ENCODE results near the gene COLEC11.

COLEC11 gene

DNA sequence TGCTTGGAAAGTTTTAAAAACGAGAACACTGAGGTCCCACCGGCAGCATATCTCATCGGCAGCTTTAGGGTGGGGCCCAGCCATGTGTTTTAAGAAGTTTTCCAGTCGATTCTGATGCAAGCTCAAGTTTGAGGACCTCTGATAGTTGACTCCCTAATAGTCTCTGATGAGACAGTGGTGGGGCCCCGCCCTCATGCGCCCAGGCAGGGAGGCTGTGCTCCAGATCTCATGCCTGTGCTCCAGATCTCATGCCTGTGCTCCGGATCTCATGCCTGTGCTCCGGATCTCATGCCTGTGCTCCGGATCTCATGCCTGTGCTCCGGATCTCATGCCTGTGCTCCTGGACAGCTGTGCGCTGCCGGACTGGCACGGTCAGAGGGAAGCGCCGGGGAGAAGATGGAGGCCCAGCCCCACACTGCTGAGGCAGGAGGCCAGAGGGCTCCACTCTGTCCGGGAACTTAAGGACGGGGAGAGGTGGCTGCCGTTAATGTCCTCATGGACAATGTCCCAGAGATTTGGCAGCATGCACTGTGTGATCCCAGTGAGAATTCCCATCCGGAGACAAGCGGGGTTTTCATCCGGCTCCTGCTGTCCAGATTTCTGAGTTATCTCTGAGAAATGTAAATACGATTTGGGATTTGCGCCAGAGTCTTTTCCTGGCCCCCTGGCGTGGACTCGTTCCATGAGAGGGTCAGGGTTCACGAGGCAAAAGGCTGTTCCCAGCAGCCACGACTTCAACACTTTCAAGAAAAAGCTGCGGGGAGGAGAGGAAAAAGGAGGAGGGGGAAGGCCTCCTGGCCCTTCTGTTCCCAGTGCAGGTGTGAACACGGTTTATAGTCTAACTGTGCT, 9.4 kb upstream of the COLEC11 start:
- DNase-seq (ENCODE audit: low read depth), result no peak

DNA sequence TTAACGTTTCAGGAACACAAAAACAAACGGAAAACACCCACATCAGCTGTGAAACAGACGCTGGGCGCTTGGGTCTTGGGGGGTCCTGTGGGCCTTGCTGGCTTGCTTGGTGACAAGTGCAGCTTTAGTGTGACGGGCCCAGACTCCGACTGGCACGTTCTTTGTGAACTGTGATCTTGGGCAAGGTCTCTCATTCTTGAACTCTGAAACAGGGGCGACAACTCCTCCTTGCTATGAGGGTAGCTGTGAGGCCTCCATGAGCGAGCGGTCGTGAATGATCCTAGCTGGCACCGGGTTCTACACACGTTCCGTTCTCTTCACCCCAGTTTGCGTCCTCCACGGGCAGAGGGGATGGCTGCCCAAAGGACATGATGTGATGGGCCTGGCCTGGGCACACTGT, 8.7 kb upstream of the COLEC11 start:
- DNase-seq (ENCODE audit: low read depth), result no peak

GRCh38 chr2:3587021-3587420, 7.9 kb upstream of the COLEC11 start:
- no peak for DNase-seq (ENCODE audit: low read depth)

DNA sequence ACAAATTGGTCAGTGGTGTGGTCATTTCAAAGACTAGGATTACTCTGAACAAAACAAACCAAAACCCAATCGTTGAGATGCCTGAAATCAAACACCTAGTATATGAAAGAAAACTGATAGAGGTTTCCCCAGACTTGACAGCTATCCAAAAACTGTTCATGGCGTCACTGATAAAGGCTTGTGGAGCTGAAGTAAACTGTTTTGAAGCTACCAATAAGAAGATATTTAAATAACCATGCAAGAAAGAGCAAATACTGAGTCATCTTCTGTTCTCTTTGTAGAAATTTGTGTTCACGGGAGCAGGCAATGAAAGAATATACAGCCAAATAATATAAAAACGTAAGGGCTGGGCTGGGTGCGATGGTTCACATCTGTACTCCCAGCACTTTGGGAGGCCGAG, 7.5 kb upstream of the COLEC11 start:
- DNase-seq (ENCODE audit: low read depth), result no peak

DNA sequence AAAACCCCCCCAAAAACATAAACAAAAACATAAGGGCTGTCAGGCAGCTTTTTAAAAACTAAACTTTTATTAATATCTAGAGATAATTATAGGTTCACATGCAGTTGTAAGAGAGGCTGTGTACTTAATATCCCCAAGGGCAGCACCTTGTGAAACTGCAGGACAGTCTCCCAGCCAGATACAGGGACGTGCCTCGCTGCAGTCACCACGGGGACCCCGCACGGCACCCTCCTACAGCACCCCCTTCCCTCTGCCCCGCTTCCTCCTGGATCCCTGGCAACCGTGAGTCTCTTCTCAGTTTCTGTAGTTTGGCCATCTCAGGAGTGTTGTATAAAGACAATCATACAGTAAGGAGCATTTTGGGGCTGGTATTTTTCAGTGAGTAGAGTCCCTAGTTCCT, 6.8 kb upstream of the COLEC11 start:
- no peak for DNase-seq (ENCODE audit: low read depth)

DNA sequence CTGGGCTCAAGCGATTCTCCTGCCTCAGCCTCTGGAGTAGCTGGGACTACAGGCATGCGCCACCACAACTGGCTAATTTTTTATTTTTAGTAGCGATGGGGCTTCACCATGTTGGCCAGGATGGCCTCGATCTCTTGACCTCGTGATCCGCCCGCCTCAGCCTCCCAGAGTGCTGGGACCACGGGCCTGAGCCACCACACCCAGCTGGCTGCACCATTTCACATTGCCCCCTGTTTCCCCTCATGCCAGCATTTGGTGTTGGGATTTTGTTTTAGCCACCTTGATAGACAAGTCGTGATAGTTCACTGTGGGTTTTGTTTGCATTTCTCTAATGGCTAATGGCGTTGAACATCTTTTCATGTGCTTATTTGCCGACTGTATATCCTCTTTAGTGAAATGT, 5.8 kb upstream of the COLEC11 start:
- no peak for DNase-seq (ENCODE audit: low read depth)

DNA sequence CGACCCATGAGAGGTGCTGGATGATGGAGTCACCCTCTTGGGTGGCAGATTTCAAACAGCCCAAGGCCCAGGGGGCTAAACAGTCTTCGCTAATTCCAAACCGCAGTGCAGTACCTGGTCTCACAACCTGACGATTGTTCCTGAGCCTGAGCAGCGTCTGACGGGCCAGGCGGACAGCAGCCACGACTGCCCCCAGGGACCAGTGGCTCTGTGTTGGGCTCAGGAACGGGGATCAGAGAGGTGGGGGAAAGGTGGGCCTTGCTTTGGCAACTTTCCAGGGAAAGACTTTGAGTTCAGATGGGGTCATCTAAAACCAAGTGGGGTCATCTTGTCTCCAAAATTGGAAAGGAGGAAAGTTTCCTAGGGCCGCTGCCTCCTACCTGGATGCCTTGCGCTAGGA, 492 bp downstream of the COLEC11 start:
- no peak for DNase-seq (ENCODE audit: low read depth)

DNA sequence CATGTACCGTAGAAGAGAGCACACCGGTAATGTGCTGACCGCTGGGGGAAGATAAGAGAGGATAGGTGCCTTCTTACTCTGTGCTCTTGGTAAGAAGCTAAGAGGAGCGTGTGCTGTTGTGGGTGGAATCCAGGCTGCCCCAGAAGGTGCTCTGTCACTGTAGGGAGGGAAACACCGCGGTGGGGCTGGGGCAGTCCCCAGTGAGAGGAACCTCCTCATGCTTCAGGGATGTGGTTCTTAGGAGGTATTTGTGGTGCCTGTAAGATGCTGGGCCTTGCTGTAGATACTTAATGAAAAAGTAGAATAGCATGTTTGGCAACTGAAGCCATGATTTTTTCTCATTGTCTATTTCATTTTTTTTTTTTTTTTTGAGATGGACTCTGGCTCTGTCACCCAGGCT, 1.1 kb downstream of the COLEC11 start:
- DNase-seq (ENCODE audit: low read depth), result no peak

DNA sequence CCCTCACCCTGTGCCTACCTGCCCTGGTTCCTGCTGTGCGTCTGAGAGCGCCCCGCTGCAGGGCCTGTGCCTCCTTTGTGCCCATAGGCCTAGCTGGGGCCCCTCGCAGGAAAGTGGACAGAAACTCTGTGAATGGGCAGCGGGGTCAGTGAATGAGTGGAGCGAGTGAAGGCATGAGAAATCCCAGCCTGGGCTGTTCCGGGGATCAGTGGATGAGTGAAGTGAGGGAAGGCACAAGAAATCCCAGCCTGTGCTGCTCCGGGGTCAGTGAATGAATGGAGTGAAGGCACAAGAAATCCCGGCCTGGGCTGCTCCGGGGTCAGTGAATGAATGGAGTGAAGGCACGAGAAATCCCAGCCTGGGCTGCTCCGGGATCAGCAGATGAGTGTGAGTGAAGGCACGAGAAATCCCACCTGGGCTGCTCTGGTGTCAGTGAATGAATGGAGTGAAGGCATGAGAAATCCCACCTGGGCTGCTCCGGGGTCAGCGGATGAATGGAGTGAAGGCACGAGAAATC, 2.0 kb downstream of the COLEC11 start:
- no peak for DNase-seq (ENCODE audit: low read depth)

DNA sequence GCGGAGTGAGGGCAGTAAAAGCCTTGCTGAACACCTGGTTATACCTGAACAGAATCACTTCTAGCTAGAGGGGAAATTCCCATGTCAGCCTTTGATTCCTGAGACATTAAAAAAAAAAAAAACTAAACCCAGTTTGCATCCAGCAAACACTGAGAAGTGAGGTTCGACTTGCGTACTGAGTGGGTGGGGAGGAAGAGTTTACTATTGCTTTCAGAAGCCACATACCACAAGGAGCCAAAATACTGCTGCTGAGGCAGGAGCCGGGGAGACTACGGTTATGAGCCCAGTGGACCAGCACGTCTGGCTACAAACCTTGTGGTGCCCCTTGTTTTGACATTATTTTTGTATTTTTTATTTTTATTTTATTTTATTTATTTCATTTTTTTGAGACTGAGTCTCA, 2.7 kb downstream of the COLEC11 start:
- DNase-seq (ENCODE audit: low read depth), result no peak

GRCh38 chr2:3598197-3598910, 3.4 kb downstream of the COLEC11 start:
- no peak for DNase-seq (ENCODE audit: low read depth)

DNA sequence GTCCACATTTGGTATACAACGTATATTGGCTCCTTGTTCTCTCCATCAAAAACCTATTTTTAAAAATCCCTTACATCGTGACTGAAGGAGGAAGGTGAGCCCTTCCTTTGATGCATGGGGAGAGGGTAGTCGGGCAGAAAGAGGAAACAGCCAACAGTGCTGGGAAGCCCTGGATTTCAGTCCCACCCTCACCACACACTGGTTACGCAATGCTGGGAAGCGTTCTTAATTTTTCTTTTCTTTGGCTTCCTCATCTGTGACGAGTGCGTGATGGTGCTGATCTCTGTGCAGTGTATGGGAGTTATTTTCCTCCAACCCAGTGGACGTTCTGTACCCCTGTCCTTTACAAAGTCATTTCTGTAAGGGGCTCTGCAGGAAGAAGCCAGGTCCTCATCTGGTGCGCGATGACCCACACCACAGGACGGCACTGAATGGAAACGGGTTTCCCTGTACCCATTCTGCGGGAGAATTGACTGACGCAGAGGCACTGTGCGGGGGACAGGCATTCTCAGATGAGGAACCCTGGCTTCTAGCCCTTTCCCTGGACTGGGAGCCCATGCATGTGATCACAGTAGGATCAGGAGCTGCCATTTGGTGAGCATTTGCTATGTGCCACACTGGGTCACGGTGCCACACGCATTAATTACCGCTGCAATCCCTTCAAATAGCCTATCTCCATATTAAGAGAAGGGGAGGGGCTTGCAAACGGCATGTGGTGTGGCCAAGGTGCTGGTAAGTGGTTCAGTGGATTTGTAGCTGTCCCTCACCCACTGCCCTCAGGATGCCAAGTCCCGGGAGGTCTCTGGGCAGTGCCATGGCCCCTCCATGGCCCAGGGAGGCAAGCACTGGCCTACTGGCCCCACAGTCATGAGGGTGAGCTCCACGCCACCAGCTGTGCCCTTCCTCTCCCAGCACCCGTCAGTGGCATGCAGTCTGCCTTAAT, 4.3 kb downstream of the COLEC11 start:
- DNase-seq (ENCODE audit: low read depth), result no peak

DNA sequence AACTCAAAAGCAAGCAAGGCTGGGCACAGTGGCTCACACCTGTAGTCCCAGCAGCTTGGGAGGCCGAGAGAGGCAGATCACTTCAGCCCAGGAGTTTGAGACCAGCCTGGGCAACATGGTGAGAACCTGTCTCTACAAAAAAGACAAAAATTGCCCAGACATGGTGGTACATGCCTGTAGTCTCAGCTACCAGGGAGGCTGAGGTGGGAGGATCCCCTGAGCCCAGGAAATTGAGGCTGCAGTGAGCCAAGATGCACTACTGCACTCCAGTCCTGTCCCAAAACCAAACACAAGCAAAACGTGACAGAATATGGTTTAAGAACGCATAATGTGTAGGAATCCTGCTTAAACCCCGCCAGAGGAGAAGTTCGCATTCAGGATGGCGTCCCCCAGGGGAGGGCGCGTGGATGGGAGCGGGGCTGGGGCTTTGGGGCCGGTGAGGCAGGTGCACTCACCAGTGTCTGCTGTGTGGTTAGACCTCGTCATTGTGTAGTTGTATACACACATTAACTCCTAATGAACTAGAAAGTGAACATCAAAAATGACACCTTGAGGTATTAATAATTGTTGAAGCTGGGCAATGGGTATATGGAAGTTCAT, 5.4 kb downstream of the COLEC11 start:
- no peak for DNase-seq (ENCODE audit: low read depth)

GRCh38 chr2:3601561-3602271, 6.8 kb downstream of the COLEC11 start:
- DNase-seq (ENCODE audit: low read depth), result no peak

GRCh38 chr2:3602553-3603339, 7.8 kb downstream of the COLEC11 start:
- no peak for DNase-seq (ENCODE audit: low read depth)

DNA sequence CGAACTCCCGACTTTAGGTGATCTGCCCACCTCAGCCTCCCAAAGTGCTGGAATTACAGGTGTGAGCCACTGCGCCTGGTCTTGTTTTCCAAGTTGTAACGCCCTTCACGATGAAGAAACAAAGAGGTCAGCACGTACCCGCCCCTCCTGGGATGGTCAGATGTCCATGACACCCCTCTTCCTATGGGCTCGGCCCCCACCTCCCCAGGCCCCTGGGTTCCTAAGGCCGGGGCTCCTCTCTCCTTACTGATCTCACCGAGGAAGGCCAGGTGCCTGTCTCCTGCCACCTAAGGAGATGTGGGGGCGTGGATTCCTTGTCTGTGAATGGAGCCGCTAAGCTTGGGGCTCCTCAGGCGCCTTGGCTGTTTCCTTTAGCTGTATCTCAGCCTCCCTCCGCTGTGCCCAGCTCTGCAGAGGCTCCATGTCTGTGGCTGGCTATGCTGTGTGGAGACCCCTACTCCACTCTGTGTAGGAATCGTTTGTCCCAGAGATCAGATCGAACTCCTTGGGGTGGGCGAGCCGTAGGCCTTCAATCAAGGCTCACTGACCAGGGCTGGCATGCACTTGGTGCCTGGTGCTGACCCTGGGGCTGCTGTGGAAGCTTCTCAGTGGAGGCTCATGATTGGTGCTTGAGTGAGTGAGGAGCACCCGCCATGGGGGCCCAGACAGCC, 8.8 kb downstream of the COLEC11 start:
- DNase-seq (ENCODE audit: low read depth), result no peak

DNA sequence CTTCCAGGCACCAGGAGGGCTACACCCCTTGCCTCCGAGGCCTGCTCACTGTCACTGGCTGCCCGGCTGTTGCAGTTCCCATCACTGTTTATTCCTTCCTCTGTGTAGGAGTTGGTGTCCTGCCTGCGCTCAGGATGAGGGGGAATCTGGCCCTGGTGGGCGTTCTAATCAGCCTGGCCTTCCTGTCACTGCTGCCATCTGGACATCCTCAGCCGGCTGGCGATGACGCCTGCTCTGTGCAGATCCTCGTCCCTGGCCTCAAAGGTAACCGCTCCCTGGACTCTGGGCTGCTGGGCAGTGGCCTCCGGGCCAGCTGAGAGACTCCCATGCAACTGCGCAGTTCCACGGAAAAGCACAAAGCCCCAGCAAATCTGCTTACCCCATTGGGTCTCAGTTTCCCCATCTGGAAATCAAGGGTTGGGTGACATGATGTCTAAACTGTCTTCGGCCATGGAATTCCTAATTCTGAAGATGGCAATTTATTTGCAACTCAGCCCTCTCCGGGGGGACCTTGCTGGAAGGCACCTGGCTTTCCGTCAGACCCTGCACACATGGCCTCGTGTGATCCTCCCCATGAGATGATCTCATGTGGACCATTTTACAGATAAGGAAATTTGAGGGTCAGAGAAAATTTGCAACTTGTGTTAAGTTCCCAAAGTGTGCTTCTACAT, 9.4 kb downstream of the COLEC11 start:
- no peak for DNase-seq (ENCODE audit: low read depth)

- no peak for DNase-seq (ENCODE audit: low read depth)
These were observed 10.4 kb downstream of the COLEC11 start for GRCh38 chr2:3604991-3605961.
